Liver (tissue), 3 donors: ENCODE measurements around the gene BRINP1.

Source experiments
- FOXA1 ChIP-seq: IDR thresholded peaks from 2 replicates; pipeline ENCODE4 v1.6.1; 2016; ENCODE audit warnings: antibody characterized with exemption
- HNF4G ChIP-seq: IDR thresholded peaks from 2 replicates; pipeline ENCODE4 v1.6.1; 2016; ENCODE audit warnings: antibody characterized with exemption
- JUND ChIP-seq, 2 donors: IDR thresholded peaks; 2 replicates each; pipeline ENCODE4 v1.6.1; 2016; ENCODE audit warnings: antibody characterized with exemption in 2 of 2
- RAD21 ChIP-seq, 2 donors: IDR thresholded peaks; 2 replicates each; pipeline ENCODE4 v1.6.1; 2016; ENCODE audit warnings: antibody characterized with exemption in 2 of 2, mild to moderate bottlenecking in 2 of 2
- TAF1 ChIP-seq: conservative IDR thresholded peaks from 2 replicates; pipeline ENCODE4 v1.6.1; 2016; ENCODE audit warnings: antibody characterized with exemption, mild to moderate bottlenecking
- YY1 ChIP-seq: IDR thresholded peaks from 2 replicates; pipeline ENCODE4 v1.6.1; 2016; ENCODE audit warnings: antibody characterized with exemption, mild to moderate bottlenecking
- TF ChIP-seq, protein P1 (sequence below): fragments of 150-350 bp; IDR thresholded peaks from 2 replicates; pipeline ENCODE4 v1.5.1; 2017; ENCODE audit warnings: improper control_type of control experiment, low read depth, low read length; ENCODE audit not compliant: missing input control
- TF ChIP-seq, protein P2 (sequence below): IDR thresholded peaks from 2 replicates; pipeline ENCODE4 v1.6.1; 2016; ENCODE audit warnings: antibody characterized with exemption
- TF ChIP-seq, protein P3 (sequence below): IDR thresholded peaks from 2 replicates; pipeline ENCODE4 v1.6.1; 2016; ENCODE audit warnings: antibody characterized with exemption
- TF ChIP-seq, protein P4 (sequence below): IDR thresholded peaks from 2 replicates; pipeline ENCODE4 v1.6.1; 2016; ENCODE audit warnings: antibody characterized with exemption
- donor health status: healthy.
- donor health status: healthy.

DNA sequence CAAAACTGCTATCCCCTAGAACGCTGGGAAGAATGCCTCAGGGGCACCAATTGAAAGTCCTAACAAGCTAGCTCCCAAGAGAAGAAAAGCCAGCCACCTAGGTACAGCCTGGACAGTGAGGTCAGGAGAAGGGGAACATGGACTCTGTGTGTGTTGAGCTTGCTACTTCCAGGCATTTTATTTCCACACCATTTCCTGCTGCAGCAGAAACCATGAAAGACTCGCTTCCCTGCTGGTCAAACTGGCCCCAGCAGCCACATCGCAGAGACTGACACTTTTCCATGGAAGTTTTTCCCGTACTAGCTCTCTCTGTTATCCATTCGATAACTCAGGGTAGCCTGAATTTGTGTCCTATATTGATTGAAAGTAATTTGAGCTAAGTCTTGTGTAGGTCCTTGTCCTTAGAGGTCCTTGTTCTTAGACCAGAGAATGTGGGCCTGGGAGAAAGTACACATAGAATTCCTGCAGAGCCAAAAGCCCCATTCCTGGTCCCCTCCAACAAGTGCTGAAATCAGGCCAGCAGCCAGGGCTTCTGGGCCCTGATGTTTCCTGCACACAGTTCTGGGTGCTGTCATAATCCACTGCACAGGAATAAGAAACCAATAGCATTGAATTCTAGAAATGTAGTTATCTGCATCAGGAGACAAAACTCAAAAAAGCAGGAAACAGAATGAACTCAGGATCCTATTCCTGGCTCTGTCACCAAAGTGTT lies 96.6 kb downstream of the BRINP1 start:
- TF ChIP-seq, protein P1, sequence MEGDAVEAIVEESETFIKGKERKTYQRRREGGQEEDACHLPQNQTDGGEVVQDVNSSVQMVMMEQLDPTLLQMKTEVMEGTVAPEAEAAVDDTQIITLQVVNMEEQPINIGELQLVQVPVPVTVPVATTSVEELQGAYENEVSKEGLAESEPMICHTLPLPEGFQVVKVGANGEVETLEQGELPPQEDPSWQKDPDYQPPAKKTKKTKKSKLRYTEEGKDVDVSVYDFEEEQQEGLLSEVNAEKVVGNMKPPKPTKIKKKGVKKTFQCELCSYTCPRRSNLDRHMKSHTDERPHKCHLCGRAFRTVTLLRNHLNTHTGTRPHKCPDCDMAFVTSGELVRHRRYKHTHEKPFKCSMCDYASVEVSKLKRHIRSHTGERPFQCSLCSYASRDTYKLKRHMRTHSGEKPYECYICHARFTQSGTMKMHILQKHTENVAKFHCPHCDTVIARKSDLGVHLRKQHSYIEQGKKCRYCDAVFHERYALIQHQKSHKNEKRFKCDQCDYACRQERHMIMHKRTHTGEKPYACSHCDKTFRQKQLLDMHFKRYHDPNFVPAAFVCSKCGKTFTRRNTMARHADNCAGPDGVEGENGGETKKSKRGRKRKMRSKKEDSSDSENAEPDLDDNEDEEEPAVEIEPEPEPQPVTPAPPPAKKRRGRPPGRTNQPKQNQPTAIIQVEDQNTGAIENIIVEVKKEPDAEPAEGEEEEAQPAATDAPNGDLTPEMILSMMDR: no peak
- no peak for TF ChIP-seq YY1
- TF ChIP-seq FOXA1: no peak
- no peak for TF ChIP-seq HNF4G
- TF ChIP-seq RAD21 (IDR thresholded peaks at IDR 0.05): no peak
- TF ChIP-seq, protein P2, sequence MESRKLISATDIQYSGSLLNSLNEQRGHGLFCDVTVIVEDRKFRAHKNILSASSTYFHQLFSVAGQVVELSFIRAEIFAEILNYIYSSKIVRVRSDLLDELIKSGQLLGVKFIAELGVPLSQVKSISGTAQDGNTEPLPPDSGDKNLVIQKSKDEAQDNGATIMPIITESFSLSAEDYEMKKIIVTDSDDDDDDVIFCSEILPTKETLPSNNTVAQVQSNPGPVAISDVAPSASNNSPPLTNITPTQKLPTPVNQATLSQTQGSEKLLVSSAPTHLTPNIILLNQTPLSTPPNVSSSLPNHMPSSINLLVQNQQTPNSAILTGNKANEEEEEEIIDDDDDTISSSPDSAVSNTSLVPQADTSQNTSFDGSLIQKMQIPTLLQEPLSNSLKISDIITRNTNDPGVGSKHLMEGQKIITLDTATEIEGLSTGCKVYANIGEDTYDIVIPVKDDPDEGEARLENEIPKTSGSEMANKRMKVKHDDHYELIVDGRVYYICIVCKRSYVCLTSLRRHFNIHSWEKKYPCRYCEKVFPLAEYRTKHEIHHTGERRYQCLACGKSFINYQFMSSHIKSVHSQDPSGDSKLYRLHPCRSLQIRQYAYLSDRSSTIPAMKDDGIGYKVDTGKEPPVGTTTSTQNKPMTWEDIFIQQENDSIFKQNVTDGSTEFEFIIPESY: no peak
- no peak for TF ChIP-seq JUND (IDR thresholded peaks at IDR 0.05)
- TF ChIP-seq TAF1: no peak
- TF ChIP-seq, protein P3, sequence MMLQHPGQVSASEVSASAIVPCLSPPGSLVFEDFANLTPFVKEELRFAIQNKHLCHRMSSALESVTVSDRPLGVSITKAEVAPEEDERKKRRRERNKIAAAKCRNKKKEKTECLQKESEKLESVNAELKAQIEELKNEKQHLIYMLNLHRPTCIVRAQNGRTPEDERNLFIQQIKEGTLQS: no peak
- TF ChIP-seq, protein P4, sequence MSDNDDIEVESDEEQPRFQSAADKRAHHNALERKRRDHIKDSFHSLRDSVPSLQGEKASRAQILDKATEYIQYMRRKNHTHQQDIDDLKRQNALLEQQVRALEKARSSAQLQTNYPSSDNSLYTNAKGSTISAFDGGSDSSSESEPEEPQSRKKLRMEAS: no peak
